ENCODE measurements around the gene MATCAP1. TPM values are rescaled to one million over a fixed set of nuclear protein-coding genes. Genes with fewer than 3 reads are reported as not detected.
A peak's percentile ranks its signal among the peaks of the same experiment; 100 is the strongest.

The MATCAP1 gene
- total and polyA plus RNA-seq, 2 of the 13 experiments (the other 11 are each of a cell fraction or from before 2014, with no cell fraction given): 11.2 to 24.5 TPM

DNA sequence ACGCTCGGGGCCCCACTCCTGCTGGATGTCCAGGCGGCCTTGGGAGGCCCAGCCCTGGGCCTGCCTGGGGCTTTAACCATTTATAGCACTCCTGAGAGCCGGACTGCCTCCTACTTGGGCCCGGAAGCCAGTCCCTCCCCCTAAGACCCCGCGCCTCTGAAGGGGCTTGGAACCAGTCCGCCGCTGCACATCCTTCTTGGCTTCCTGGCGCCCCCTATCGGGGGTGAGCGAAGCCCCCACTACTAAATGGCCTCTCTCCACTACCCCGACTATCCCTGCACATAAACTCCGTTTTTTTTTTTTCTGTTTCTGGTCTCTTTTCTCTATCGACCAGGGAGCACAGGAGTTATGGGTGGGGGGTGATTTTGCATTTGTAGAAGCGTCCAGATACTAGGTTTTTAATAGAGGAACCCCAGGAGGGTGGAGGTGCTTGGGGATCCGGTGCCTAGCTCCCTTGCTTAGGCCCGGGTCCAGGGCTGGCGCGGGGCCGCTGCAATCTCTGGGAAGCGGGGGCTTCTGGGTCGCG, 14.1 kb downstream of the MATCAP1 start (continued):
- TF ChIP-seq, protein P1, sequence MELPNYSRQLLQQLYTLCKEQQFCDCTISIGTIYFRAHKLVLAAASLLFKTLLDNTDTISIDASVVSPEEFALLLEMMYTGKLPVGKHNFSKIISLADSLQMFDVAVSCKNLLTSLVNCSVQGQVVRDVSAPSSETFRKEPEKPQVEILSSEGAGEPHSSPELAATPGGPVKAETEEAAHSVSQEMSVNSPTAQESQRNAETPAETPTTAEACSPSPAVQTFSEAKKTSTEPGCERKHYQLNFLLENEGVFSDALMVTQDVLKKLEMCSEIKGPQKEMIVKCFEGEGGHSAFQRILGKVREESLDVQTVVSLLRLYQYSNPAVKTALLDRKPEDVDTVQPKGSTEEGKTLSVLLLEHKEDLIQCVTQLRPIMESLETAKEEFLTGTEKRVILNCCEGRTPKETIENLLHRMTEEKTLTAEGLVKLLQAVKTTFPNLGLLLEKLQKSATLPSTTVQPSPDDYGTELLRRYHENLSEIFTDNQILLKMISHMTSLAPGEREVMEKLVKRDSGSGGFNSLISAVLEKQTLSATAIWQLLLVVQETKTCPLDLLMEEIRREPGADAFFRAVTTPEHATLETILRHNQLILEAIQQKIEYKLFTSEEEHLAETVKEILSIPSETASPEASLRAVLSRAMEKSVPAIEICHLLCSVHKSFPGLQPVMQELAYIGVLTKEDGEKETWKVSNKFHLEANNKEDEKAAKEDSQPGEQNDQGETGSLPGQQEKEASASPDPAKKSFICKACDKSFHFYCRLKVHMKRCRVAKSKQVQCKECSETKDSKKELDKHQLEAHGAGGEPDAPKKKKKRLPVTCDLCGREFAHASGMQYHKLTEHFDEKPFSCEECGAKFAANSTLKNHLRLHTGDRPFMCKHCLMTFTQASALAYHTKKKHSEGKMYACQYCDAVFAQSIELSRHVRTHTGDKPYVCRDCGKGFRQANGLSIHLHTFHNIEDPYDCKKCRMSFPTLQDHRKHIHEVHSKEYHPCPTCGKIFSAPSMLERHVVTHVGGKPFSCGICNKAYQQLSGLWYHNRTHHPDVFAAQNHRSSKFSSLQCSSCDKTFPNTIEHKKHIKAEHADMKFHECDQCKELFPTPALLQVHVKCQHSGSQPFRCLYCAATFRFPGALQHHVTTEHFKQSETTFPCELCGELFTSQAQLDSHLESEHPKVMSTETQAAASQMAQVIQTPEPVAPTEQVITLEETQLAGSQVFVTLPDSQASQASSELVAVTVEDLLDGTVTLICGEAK (IDR thresholded peaks at IDR 0.05): no peak
- TF ChIP-seq, protein P1 (CRISPR knock-in tag; IDR thresholded peaks at IDR 0.05): no peak
- TF ChIP-seq POLR2G (IDR thresholded peaks at IDR 0.05; ENCODE audit: low read depth, low read length) (no peak), SP5 (CRISPR knock-in tag; IDR thresholded peaks at IDR 0.05; ENCODE audit: borderline replicate concordance, low read depth) (no peak), ZNF335 (CRISPR knock-in tag; IDR thresholded peaks at IDR 0.05) (no peak; the same call in 1 of the 2 replicates), ETV6 (CRISPR knock-in tag; conservative IDR thresholded peaks at IDR 0.05) (no peak), ZNF510 (CRISPR knock-in tag; IDR thresholded peaks at IDR 0.05; ENCODE audit: low read depth) (peak; percentile 83; the same call in 1 of the 2 replicates), ZNF737 (CRISPR knock-in tag; IDR thresholded peaks at IDR 0.05; ENCODE audit: borderline replicate concordance) (no peak), PTBP1 (IDR thresholded peaks at IDR 0.05; ENCODE audit: low read depth, low read length, poor library complexity, severe bottlenecking) (peak; percentile 54), HDAC2 (CRISPR knock-in tag; IDR thresholded peaks at IDR 0.05) (0 out of 2 replicates have a peak, but pooled peaks have one; percentile 2), ZNF841 (CRISPR knock-in tag; IDR thresholded peaks at IDR 0.05; ENCODE audit: borderline replicate concordance) (no peak), SMAD9 (CRISPR knock-in tag; IDR thresholded peaks at IDR 0.05) (no peak), SRF (IDR thresholded peaks at IDR 0.05; ENCODE audit: low read depth, low read length) (no peak)
- TF ChIP-seq, protein P2, sequence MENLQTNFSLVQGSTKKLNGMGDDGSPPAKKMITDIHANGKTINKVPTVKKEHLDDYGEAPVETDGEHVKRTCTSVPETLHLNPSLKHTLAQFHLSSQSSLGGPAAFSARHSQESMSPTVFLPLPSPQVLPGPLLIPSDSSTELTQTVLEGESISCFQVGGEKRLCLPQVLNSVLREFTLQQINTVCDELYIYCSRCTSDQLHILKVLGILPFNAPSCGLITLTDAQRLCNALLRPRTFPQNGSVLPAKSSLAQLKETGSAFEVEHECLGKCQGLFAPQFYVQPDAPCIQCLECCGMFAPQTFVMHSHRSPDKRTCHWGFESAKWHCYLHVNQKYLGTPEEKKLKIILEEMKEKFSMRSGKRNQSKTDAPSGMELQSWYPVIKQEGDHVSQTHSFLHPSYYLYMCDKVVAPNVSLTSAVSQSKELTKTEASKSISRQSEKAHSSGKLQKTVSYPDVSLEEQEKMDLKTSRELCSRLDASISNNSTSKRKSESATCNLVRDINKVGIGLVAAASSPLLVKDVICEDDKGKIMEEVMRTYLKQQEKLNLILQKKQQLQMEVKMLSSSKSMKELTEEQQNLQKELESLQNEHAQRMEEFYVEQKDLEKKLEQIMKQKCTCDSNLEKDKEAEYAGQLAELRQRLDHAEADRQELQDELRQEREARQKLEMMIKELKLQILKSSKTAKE (CRISPR knock-in tag; IDR thresholded peaks at IDR 0.05; ENCODE audit: borderline replicate concordance): no peak
- TF ChIP-seq, protein P3, sequence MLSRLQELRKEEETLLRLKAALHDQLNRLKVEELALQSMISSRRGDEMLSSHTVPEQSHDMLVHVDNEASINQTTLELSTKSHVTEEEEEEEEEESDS (CRISPR knock-in tag; IDR thresholded peaks at IDR 0.05; ENCODE audit: borderline replicate concordance): no peak
- TF ChIP-seq, protein P4, sequence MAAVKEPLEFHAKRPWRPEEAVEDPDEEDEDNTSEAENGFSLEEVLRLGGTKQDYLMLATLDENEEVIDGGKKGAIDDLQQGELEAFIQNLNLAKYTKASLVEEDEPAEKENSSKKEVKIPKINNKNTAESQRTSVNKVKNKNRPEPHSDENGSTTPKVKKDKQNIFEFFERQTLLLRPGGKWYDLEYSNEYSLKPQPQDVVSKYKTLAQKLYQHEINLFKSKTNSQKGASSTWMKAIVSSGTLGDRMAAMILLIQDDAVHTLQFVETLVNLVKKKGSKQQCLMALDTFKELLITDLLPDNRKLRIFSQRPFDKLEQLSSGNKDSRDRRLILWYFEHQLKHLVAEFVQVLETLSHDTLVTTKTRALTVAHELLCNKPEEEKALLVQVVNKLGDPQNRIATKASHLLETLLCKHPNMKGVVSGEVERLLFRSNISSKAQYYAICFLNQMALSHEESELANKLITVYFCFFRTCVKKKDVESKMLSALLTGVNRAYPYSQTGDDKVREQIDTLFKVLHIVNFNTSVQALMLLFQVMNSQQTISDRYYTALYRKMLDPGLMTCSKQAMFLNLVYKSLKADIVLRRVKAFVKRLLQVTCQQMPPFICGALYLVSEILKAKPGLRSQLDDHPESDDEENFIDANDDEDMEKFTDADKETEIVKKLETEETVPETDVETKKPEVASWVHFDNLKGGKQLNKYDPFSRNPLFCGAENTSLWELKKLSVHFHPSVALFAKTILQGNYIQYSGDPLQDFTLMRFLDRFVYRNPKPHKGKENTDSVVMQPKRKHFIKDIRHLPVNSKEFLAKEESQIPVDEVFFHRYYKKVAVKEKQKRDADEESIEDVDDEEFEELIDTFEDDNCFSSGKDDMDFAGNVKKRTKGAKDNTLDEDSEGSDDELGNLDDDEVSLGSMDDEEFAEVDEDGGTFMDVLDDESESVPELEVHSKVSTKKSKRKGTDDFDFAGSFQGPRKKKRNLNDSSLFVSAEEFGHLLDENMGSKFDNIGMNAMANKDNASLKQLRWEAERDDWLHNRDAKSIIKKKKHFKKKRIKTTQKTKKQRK (IDR thresholded peaks at IDR 0.05; ENCODE audit: low read length): no peak

All from HepG2 (cell line).